HCT116 (cell line): ENCODE results near the gene MCF2L2. TPM values are rescaled to one million over a fixed set of nuclear protein-coding genes. Genes with fewer than 3 reads are reported as not detected.

Experiments
- ATAC-seq: fragments of 200-7000 bp; cut with Tn5 transposase; 2 replicates; pipeline ENCODE4 v1.9.1; 2020; ENCODE audit warnings: mild to moderate bottlenecking, moderate library complexity
- BruUV-seq: library from RNA; stranded (reverse); fragments of 400-500 nt; replicated peaks from 2 replicates; lab custom pipeline; 2021; lab: Mats Ljungman, UMichigan
- CTCF ChIA-PET: fragments of 300-600 bp; sonication (Branson Sonifier 250); formaldehyde crosslinking; loops from one replicate; lab custom pipeline; 2021; ENCODE audit warnings: antibody characterized with exemption; lab: Charles Lee
- POLR2A ChIA-PET: fragments of 300-600, 350-600 bp; sonication (Branson Sonifier 250); formaldehyde crosslinking; loops from one replicate; lab custom pipeline; 2021; ENCODE audit warnings: antibody characterized with exemption; lab: Charles Lee
- RAD21 ChIA-PET, 2 experiments: fragments of 300-600 bp; sonication (Branson Sonifier 250); formaldehyde crosslinking; loops; one replicate each; lab custom pipeline; 2023; ENCODE audit warnings: low total read pairs in 2 of 2; ENCODE audit not compliant: uncharacterized antibody in 2 of 2, unreplicated experiment in 2 of 2, low non-redundant PET in 1 of 2; lab: Charles Lee
- DNase-seq: peaks from one replicate; pipeline ENCODE4 v3.0.0-alpha.2; 2010; ENCODE audit warnings: low read depth, low spot score
- H2AFZ ChIP-seq: fragments of 200-600 bp; shearing (Covaris generic), sonication (generic); 2 replicates; pipeline ENCODE4 v1.6.1; 2017; ENCODE audit warnings: low read depth, mixed run types, mixed read lengths, antibody characterized with exemption, low read length; ENCODE audit not compliant: poor library complexity, severe bottlenecking
- H3K27ac ChIP-seq: 2 replicates; pipeline ENCODE4 v1.5.1; 2012; ENCODE audit warnings: low read depth, low read length
- H3K27me3 ChIP-seq: fragments of 200-600 bp; sonication (generic); 2 replicates; pipeline ENCODE4 v1.6.1; 2016; ENCODE audit warnings: mixed run types, low read length, mixed read lengths; ENCODE audit not compliant: insufficient read depth
- H3K36me3 ChIP-seq, 2 experiments: fragments of 200-500 bp in 1 of 2; fragments of 200-600 bp in 1 of 2; sonication (Bioruptor generic) in 1 of 2; sonication (generic) in 1 of 2; 2 replicates each; pipeline versions ENCODE4 v1.5.1 to v1.6.1; 2014 to 2016; ENCODE audit warnings: low read length in 2 of 2, inconsistent platforms in 1 of 2, mixed read lengths in 1 of 2, mixed run types in 1 of 2; ENCODE audit not compliant: insufficient read depth in 2 of 2, control insufficient read depth in 1 of 2
- H3K4me1 ChIP-seq, 2 experiments: fragments of 200-600 bp in 1 of 2; sonication (generic) in 1 of 2; 2 replicates each; pipeline versions ENCODE4 v1.5.1 to v1.6.1; 2012 to 2017; ENCODE audit warnings: low read length in 2 of 2, inconsistent platforms in 1 of 2, mild to moderate bottlenecking in 1 of 2, mixed read lengths in 1 of 2, mixed run types in 1 of 2, moderate library complexity in 1 of 2; ENCODE audit not compliant: insufficient read depth in 2 of 2, control insufficient read depth in 1 of 2
- H3K4me2 ChIP-seq: fragments of 200-600 bp; sonication (generic); 2 replicates; pipeline ENCODE4 v1.6.1; 2017; ENCODE audit warnings: mixed run types, low read length, mixed read lengths
- H3K4me3 ChIP-seq, 2 experiments: fragments of 200-600 bp in 1 of 2; sonication (generic) in 1 of 2; replicated peaks in 1 of 2; 2 replicates each; pipeline ENCODE4 v1.5.1; 2011 to 2016; ENCODE audit warnings: low read length in 2 of 2, control low read depth in 1 of 2, low read depth in 1 of 2, mild to moderate bottlenecking in 1 of 2, mixed read lengths in 1 of 2, mixed run types in 1 of 2
- H3K79me2 ChIP-seq: fragments of 200-600 bp; sonication (generic); 2 replicates; pipeline ENCODE4 v1.6.1; 2017; ENCODE audit warnings: mild to moderate bottlenecking, mixed run types, low read length, moderate library complexity, mixed read lengths; ENCODE audit not compliant: insufficient read depth
- H3K9ac ChIP-seq: fragments of 200-600 bp; sonication (generic); 2 replicates; pipeline ENCODE4 v1.6.1; 2016; ENCODE audit warnings: low read length, mixed read lengths
- H3K9me2 ChIP-seq: fragments of 200-600 bp; sonication (generic), shearing (Covaris generic); 2 replicates; pipeline ENCODE4 v1.6.1; 2017; ENCODE audit warnings: mixed run types, mild to moderate bottlenecking, moderate library complexity; ENCODE audit not compliant: insufficient read depth
- H3K9me3 ChIP-seq, 2 experiments: fragments of 200-500 bp in 1 of 2; fragments of 200-600 bp in 1 of 2; sonication (Bioruptor generic) in 1 of 2; sonication (generic) in 1 of 2; 2 replicates each; pipeline ENCODE4 v1.6.1; 2014 to 2017; ENCODE audit warnings: low read length in 2 of 2, mixed read lengths in 2 of 2, inconsistent platforms in 1 of 2, low read depth in 1 of 2, mild to moderate bottlenecking in 1 of 2, mixed run types in 1 of 2, moderate library complexity in 1 of 2; ENCODE audit not compliant: control insufficient read depth in 1 of 2, insufficient read depth in 1 of 2
- H4K20me1 ChIP-seq: fragments of 200-600 bp; sonication (generic), shearing (Covaris generic); 2 replicates; pipeline ENCODE4 v1.6.1; 2017; ENCODE audit warnings: mixed run types, mild to moderate bottlenecking, moderate library complexity; ENCODE audit not compliant: insufficient read depth
- CBX3 ChIP-seq: IDR thresholded peaks from 2 replicates; pipeline ENCODE4 v1.6.1; 2012; ENCODE audit warnings: low read depth
- EGR1 ChIP-seq: IDR thresholded peaks from 2 replicates; pipeline ENCODE4 v1.6.1; 2012; ENCODE audit warnings: low read depth
- EZH2 ChIP-seq: fragments of 200-600 bp; sonication (generic); IDR thresholded peaks from 2 replicates; pipeline ENCODE4 v1.6.1; 2017; ENCODE audit warnings: antibody characterized with exemption, mixed run types
- EZH2phosphoT487 ChIP-seq: fragments of 200-600 bp; IDR thresholded peaks from 2 replicates; pipeline ENCODE4 v1.6.1; 2018; ENCODE audit warnings: antibody characterized with exemption, borderline replicate concordance
- FOSL1 ChIP-seq: IDR thresholded peaks from 2 replicates; pipeline ENCODE4 v1.6.1; 2012; ENCODE audit warnings: low read depth
- POLR2A ChIP-seq: IDR thresholded peaks from 2 replicates; pipeline ENCODE4 v1.7.0; 2011; ENCODE audit warnings: borderline replicate concordance; ENCODE audit not compliant: insufficient read depth, insufficient read length; ENCODE audit errors: extremely low read depth
- POLR2AphosphoS5 ChIP-seq: IDR thresholded peaks from 2 replicates; pipeline ENCODE4 v1.6.1; 2011; ENCODE audit warnings: mild to moderate bottlenecking, low read depth, low read length, moderate library complexity
- RAD21 ChIP-seq: IDR thresholded peaks from 2 replicates; pipeline ENCODE4 v1.6.1; 2012; ENCODE audit warnings: low read depth, mild to moderate bottlenecking
- SP1 ChIP-seq: IDR thresholded peaks from 2 replicates; pipeline ENCODE4 v1.6.1; 2012; ENCODE audit warnings: low read depth
- SRF ChIP-seq: IDR thresholded peaks from 2 replicates; pipeline ENCODE4 v1.6.1; 2012; ENCODE audit warnings: low read depth
- TCF7L2 ChIP-seq: IDR thresholded peaks from 2 replicates; pipeline ENCODE4 v1.7.0; 2011; ENCODE audit warnings: borderline replicate concordance, inconsistent platforms; ENCODE audit not compliant: insufficient read depth, insufficient read length; ENCODE audit errors: extremely low read depth
- intact Hi-C: fragments of 100-400 bp; cut with micrococcal nuclease; formaldehyde crosslinking; loops from 2 replicates; pipeline ENCODE4 v1.10.0; 2022
- total RNA-seq: library from RNA; stranded (reverse); gene quantifications from one replicate; pipeline ENCODE4 v1.2.1, GENCODE V29; 2021; ENCODE audit not compliant: unreplicated experiment
- TF ChIP-seq, protein P1 (sequence below): IDR thresholded peaks from 2 replicates; pipeline ENCODE4 v1.6.1; 2012
- TF ChIP-seq, protein P2 (sequence below): IDR thresholded peaks from 2 replicates; pipeline ENCODE4 v1.6.1; 2012; ENCODE audit warnings: low read depth
- TF ChIP-seq, protein P3 (sequence below), 3 experiments: fragments of 200-600 bp in 1 of 3; sonication (generic) in 1 of 3; IDR thresholded peaks in 2 of 3; conservative IDR thresholded peaks in 1 of 3; 2 replicates each; pipeline ENCODE4 v1.5.1; 2012 to 2017; ENCODE audit warnings: low read depth in 2 of 3, low read length in 2 of 3, antibody characterized with exemption in 1 of 3, borderline replicate concordance in 1 of 3, control low read depth in 1 of 3, mild to moderate bottlenecking in 1 of 3, mixed read lengths in 1 of 3, mixed run types in 1 of 3, moderate library complexity in 1 of 3; ENCODE audit not compliant: insufficient read depth in 1 of 3

The MCF2L2 gene
- total RNA-seq, 1 experiment from 2014 or later, result 1.5 TPM

DNA sequence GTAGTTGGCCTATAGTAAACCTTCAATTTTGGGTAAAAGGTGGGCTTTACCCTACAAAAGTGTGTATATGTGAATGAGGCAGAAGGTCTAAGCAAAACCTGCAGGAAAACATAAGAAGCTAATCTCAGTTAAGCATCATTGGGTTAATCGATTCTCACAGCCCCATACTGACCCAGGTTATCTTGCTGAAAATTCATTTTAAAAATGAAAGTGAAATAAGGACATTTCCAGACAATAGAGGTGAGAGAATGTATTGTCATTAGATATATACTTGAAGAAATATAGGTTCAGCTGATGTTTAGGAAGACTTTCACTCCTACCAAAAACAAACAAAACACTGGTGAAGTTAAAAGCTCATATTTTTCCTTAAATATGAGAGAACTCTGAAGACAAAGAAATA lies 85.6 kb downstream of the MCF2L2 start:
- Histone ChIP-seq H2AFZ (no peak overlapping the region), H3K27ac (no peak overlapping the region), H3K36me3 (no peaks in the 10 kb centered on the region), H3K79me2 (no peaks in the 10 kb centered on the region), H3K9ac (no peak overlapping the region), H3K9me3 (no peaks in the 10 kb centered on the region), H4K20me1 (no peaks in the 10 kb centered on the region), H3K9me2 (no peaks in the 10 kb centered on the region), H3K27me3 (no peaks in the 10 kb centered on the region), H3K4me3 (no peak overlapping the region), H3K4me2 (no peak overlapping the region), H3K4me1 (no peaks in the 10 kb centered on the region)
- RAD21 ChIA-PET, result no interaction called here
- CTCF ChIA-PET, result no interaction called here
- DNase-seq (no peak), ATAC-seq (no peak)
- TF ChIP-seq, protein P1, sequence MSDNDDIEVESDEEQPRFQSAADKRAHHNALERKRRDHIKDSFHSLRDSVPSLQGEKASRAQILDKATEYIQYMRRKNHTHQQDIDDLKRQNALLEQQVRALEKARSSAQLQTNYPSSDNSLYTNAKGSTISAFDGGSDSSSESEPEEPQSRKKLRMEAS, result no peak
- no peak for TF ChIP-seq CBX3
- no peak for TF ChIP-seq EGR1
- no peak for TF ChIP-seq POLR2AphosphoS5
- no peak for TF ChIP-seq POLR2A
- no peak for TF ChIP-seq EZH2
- TF ChIP-seq, protein P2, sequence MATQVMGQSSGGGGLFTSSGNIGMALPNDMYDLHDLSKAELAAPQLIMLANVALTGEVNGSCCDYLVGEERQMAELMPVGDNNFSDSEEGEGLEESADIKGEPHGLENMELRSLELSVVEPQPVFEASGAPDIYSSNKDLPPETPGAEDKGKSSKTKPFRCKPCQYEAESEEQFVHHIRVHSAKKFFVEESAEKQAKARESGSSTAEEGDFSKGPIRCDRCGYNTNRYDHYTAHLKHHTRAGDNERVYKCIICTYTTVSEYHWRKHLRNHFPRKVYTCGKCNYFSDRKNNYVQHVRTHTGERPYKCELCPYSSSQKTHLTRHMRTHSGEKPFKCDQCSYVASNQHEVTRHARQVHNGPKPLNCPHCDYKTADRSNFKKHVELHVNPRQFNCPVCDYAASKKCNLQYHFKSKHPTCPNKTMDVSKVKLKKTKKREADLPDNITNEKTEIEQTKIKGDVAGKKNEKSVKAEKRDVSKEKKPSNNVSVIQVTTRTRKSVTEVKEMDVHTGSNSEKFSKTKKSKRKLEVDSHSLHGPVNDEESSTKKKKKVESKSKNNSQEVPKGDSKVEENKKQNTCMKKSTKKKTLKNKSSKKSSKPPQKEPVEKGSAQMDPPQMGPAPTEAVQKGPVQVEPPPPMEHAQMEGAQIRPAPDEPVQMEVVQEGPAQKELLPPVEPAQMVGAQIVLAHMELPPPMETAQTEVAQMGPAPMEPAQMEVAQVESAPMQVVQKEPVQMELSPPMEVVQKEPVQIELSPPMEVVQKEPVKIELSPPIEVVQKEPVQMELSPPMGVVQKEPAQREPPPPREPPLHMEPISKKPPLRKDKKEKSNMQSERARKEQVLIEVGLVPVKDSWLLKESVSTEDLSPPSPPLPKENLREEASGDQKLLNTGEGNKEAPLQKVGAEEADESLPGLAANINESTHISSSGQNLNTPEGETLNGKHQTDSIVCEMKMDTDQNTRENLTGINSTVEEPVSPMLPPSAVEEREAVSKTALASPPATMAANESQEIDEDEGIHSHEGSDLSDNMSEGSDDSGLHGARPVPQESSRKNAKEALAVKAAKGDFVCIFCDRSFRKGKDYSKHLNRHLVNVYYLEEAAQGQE, result no peak
- no peak for TF ChIP-seq SRF
- TF ChIP-seq TCF7L2, result no peak
- no peak for TF ChIP-seq EZH2phosphoT487
- TF ChIP-seq, protein P3, sequence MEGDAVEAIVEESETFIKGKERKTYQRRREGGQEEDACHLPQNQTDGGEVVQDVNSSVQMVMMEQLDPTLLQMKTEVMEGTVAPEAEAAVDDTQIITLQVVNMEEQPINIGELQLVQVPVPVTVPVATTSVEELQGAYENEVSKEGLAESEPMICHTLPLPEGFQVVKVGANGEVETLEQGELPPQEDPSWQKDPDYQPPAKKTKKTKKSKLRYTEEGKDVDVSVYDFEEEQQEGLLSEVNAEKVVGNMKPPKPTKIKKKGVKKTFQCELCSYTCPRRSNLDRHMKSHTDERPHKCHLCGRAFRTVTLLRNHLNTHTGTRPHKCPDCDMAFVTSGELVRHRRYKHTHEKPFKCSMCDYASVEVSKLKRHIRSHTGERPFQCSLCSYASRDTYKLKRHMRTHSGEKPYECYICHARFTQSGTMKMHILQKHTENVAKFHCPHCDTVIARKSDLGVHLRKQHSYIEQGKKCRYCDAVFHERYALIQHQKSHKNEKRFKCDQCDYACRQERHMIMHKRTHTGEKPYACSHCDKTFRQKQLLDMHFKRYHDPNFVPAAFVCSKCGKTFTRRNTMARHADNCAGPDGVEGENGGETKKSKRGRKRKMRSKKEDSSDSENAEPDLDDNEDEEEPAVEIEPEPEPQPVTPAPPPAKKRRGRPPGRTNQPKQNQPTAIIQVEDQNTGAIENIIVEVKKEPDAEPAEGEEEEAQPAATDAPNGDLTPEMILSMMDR (IDR thresholded peaks at IDR 0.05 in 2 of 3, conservative IDR thresholded peaks at IDR 0.05 in 1 of 3; ENCODE audit: borderline replicate concordance in 1 of 3, insufficient read depth in 1 of 3, low read depth in 2 of 3, low read length in 2 of 3), result no peak
- no peak for TF ChIP-seq RAD21
- TF ChIP-seq SP1, result no peak
- no peak for TF ChIP-seq FOSL1
- intact Hi-C loops, result no loop called here
- POLR2A ChIA-PET, result no interaction called here
- BruUV-seq, result no TSS peak
